Skeletal muscle cell (primary cell): ENCODE measurements around the gene ADGRG3.
A peak's percentile ranks its signal among the peaks of the same experiment; 100 is the strongest.

Experiments
- DNase-seq: peaks from one replicate; pipeline ENCODE4 v3.0.0-alpha.2; 2010; ENCODE audit warnings: low read depth
- H3K4me3 ChIP-seq: 2 replicates; pipeline ENCODE4 v1.5.1; 2011; ENCODE audit warnings: low read depth, mild to moderate bottlenecking, control low read depth, low read length, moderate library complexity

Gene ADGRG3

DNA sequence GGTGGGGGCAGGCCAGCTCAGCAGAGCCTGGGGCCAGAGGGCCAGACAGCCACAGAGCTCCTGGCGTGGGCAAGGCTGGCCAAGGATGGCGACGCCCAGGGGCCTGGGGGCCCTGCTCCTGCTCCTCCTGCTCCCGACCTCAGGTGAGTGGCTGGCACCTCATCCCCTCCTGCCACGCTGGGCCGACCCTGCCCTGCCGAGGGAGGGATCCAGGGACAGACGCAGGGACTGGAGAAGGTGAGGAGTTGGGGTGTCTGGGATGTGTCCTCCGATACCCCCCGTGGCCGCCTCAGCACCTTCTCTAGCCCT is at the start of gene ADGRG3:
Gene ADGRG3, plus strand, starts transcription at position 44 of the 309 bp plus-strand sequence. Its CDS starts 42 bp downstream, at position 86.
- no peak for DNase-seq
- H3K4me3 ChIP-seq = no peak within 1 kb of the TSS

GRCh38 chr16:57619133-57619605 is 48.9 kb upstream of the ADGRG3 start:
- DNase-seq = no peak
- H3K4me3 ChIP-seq = no peak overlapping the region

DNA sequence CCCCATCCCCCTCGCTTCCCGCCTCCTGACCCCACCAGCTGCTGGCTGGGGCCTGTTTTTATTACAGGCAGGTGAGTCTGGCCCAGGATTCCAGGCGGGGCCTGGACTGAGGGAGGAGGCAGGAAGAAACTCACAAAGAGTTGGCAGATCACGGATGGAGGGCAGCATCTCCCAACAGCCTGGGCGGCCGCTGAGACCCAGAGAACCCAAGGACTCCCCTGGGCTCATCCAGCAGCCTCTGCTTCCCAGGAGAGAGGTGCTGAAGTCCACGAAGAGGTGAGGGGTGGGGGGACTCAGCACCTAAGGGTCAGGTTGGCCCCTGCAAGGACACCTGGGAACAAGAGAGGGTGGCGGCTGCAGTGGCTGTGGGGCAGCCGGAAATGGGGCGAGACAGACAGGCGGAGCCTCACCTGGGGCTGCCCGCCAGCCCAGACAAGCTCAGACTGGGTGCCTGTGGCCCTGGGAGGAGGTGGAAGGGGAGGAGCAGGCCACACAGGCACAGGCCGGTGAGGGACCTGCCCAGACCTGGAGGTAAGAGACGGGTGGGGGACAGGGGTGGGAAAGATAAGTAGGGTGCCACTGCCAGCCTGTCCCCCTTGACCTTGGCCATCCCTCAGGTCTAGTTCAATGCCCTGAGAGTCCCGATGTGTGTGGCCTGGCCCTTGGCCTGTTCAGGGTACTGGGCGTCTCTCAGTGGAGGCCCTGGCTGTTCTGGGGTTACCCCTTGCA is 48.3 kb upstream of the ADGRG3 start:
- no peak for DNase-seq
- H3K4me3 ChIP-seq = no peak overlapping the region

DNA sequence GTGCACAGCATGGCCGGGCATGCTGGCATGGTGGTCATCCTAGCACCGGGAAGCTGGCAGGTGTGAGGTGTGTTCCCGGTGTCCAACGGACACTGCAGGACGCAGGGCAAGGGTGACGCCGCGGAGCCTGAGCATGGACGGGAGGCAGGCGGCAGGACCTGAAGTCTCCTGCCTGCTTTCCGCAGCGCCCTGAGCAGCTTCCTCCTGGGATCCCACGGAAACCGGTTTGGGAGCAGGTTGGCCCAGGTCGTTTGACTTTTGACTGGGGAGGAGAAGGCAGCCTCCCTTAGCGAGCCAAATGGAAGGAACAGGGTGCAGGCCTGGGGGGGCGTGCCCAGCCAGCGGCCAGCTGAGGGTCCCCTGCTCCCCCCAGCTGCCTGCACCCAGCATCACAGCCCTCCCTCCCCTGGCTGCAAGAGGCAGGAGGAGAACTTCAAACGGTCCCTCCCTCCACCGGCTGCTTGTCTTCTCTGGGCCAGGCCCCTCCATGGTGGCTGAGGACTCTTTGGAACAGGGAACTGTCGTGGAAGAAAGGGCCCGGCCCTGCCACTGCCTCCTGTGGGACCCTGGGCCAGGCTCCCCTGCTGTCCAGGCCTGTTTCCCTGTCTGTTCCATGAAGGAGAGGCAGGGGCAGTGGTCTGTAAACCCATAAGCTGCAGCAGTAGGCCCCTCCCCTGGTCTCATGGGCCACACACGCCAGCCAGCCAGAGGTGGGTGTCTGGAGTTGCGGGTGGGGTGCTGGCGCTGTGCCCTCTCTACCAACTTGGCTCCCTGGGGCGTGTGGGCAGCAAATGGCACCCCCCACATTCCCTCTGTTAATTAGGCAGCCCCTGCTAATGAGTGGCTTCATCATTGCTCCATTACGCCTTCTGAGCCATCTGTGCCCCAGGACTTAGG is 47.5 kb upstream of the ADGRG3 start:
- no peak for DNase-seq
- H3K4me3 ChIP-seq = no peak overlapping the region

DNA sequence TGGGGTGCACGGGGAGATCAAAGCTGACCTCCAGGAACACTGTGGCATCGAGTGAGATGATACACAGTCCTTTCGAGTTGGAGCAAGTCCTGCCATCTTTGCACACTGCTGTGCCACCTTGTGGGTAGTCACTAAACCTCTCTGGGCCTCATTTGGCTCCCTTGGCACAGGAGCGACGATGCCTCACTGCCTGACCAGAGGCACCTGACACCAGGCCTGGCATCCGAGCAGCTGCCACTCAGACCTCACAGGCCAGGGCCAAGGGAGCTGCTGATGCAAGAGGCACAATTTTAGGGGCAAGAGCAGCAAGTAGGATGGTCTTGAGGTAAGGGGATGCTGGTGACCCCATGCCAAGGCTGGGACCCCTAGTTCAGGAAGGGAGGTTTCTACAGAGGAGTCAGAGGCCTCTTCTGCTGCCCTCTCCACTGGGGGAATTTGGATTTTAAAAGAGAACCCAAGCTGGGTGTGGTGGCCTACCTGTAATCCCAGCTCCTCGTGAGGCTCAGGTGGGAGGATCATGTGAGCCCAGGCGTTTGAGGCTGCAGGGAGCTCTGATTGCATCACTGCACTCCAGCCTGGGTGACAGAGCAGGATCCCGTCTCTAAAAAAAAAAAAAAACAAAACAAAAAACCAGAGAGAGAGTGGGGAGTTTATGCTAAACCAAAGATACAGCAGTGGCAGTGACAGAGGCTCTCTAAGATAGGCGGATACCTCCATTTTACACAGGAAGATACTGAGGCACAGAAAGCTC is 46.4 kb upstream of the ADGRG3 start:
- DNase-seq = no peak
- no peak overlapping the region for H3K4me3 ChIP-seq

DNA sequence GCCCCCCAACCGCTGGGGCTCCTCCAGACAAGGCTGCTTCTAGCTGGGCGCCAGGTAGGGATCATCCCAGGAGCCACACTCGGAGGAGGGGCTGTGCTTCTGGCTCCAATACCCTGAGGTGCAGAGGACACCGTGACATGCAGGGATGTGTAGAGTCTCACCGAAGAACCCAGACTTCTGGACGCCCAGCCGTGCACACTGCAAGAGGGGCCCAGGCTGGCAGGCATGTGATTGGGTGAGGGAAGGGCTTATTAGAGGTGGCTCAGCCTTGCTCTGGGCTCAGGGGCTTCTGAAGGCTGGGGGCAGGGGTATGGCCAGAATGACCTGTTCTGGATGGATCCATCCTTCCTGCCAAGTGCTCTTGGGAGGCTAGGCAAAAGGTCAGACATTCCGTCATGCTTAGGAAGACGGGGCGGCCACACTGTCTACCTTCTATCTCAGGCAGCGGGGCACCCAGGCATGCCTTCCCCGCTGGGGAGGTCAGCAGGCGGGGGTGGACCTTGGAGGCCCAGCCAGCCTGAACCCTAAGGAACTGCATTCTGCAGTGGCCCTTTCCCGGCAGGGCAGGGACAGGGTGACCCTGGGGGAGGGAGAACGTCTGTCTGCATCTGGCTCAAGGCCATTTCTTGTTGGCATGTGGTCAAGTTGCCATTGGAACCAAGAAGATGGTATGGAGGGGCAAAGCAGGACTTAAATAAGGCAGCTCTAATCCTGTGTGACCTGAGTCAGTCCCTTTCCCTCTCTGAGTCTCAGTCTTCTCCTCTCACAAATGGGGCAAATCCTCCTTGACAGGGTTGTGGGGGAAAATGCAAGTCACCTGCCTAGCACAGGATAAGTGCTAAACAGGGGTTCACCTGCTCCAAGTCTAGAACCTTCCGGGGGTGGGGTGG is 45.5 kb upstream of the ADGRG3 start:
- DNase-seq = no peak
- H3K4me3 ChIP-seq = no peak overlapping the region

GRCh38 chr16:57623251-57624043 is 44.7 kb upstream of the ADGRG3 start:
- no peak for DNase-seq
- H3K4me3 ChIP-seq = no peak overlapping the region

DNA sequence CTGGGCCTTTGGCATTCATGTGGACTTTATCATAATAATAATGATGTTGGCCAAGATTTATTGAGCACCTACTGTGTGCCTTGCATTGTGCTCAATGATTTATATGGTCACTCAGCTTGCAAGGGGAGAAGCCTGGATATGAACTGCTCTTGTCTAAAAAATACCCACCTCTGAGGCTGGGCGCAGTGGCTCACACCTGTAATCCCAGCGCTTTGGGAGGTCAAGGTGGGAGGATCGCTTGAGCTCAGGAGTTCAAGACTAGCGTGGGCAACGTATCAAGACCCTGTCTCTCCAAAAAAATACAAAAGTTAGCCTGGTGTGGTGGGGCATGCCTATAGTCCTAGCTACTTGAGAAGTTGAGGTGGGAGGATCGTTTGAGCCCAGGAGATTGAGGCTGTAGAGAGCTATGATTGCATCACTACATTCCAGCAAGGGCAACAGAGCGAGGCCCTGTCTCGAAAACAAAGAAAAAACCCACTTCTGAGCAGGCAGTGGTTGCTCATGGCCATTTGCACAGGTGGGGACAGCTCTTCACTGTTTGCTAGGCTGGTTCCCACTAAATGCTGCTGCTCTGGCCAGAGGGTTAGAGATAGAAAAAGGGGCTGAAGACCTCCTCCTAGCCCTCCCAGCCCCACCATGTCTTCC is 43.9 kb upstream of the ADGRG3 start:
- H3K4me3 ChIP-seq = no peak overlapping the region
- DNase-seq = no peak

DNA sequence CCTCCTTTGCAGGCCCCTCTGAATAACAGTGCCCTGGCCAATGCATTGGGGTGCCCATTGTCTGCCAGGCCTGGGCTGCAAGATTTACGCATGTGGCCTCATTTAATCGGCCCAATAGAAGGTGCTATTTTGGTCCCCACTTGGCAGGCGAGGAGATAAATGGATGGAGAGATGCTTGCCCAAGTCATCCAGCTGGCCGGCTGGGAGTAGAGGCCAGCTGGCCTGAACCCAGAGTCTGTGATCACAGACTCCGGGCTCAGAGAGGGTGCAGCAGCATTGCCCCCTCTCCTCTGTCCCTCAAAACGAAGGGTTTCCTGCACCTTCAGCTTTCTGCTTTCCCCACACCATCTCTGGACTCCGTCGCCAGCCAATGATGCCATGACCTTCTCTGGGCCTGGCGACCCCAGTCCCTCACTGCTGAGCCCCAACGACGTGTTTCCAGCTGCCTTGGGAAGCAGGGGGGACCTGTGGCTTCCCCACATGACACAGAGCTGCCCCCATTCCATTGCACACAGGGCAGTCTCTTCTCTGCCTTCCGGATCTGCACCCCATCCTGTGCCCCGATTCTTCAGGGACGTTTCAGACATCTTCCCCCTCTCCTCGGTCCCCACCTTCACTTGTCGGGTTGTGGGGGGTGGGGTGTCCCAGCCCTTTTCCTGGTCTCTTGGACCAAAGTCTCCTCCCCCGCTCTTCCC is 43.2 kb upstream of the ADGRG3 start:
- DNase-seq = no peak
- no peak overlapping the region for H3K4me3 ChIP-seq

DNA sequence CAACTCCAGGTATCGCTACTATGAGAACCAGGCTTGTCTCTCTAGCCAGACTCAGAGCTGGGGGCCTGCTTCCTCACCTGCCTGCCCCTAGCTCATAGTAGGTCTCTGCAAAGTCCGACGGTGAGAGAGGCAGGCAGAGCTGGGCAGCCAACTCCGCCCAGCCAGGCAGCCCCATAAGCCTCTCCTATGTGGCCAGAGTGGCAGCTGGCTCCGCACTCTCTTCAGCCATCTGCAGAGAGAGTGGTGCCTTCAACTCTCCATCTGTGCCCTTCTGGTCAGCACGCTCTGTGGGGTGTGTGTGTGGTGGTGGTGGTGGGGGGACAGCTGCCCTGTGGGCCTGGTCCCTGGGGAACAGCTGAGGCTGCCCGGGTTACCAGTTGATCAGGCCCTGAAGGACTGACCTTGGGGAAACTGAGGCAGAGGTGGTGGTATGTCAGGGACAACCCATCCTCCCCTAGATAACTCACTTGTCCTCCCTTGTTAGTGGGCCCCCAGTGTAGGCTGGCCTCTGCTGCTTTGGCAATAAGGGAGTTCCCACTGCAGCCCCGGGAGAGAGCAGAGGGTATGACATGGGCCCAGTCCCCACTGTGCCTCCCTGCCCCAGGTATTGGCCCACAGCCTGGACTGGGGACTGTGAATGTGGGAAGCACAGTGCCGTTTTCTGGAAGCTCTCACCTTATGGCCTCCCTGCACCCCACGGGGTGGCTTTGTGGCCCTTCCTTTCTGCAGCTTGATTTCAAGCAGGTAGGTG is 41.5 kb upstream of the ADGRG3 start:
- no peak overlapping the region for H3K4me3 ChIP-seq
- DNase-seq = no peak

- no peak overlapping the region for H3K4me3 ChIP-seq
- peak; percentile 59 for DNase-seq
Observed at GRCh38 chr16:57627184-57627871, 40.8 kb upstream of the ADGRG3 start.

DNA sequence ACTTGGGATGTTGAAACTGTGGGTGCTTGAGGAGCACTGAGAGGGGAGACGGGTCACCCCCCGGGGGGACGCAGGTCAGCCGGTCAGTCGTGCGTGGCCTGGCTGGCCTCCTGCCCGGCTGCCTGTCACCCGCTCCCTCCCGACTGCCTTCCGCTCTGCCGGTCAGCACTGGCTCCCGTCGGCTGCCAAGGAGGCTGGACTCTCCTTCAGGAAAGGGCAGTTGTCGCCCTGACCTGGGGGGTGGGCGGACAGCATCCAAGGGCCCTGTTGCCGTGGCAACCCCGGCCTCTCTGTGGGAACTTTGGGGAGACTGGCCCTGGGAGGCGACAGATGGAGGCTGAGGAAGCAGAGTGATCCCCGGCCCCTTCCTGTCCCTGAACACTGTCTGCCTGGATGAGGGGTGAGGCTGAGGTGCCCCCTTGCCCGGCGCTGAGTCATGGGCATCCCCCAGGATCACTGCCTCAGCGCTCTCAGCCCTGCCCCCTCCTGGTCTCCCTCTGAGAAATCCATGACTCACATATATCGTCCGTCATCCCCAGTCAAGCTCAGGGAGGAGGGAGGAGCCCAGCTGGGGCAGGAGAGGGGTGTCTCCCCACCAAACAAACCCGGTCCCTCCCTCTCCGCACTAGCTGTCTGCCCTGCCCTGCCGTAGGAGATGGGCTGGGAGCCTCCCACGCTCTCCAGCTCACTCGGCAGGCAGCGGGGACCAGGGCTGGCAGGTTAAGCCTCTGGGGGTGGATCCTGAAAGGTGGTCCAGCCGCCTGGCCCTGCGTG is 39.9 kb upstream of the ADGRG3 start, which contains the start of gene ADGRG1:
Gene ADGRG1, plus strand, starts transcription at position 623 of the 774 bp plus-strand sequence. CDS start 21,658 bp downstream, outside the sequence.
- peak within 1 kb of the TSS; percentile 25 for H3K4me3 ChIP-seq
- peak; percentile 88 for DNase-seq

- DNase-seq = no peak
- H3K4me3 ChIP-seq = peak overlapping the region; percentile 25
Observed at GRCh38 chr16:57628783-57629293, 39.3 kb upstream of the ADGRG3 start.

GRCh38 chr16:57629516-57630406 is 38.3 kb upstream of the ADGRG3 start:
- H3K4me3 ChIP-seq = no peak overlapping the region
- DNase-seq = no peak
